SK-N-SH treated with all-trans-retinoic acid at 6 μM for 48 hours (cell line): Measurements from ENCODE around the gene UBE3C.

Experiments used
- GLIS3 ChIP-seq: fragments of 250-450 bp; sonication (Bioruptor Pico); IDR thresholded peaks from 2 replicates; pipeline ENCODE4 v1.5.0; 2020; ENCODE audit warnings: mild to moderate bottlenecking, moderate library complexity
- ISL1 ChIP-seq: fragments of 250-450 bp; sonication (Bioruptor Pico); IDR thresholded peaks from 2 replicates; pipeline ENCODE4 v2.1.2; 2022; ENCODE audit warnings: mild to moderate bottlenecking, moderate library complexity
- PPARA ChIP-seq: fragments of 250-450 bp; sonication (Bioruptor Pico); IDR thresholded peaks from 2 replicates; pipeline ENCODE4 v1.5.0; 2020; ENCODE audit warnings: mild to moderate bottlenecking, borderline replicate concordance
- TSHZ2 ChIP-seq: fragments of 250-450 bp; sonication (Bioruptor Pico); IDR thresholded peaks from 2 replicates; pipeline ENCODE4 v1.5.0; 2020; ENCODE audit warnings: mild to moderate bottlenecking, moderate library complexity
- ZFP3 ChIP-seq: fragments of 250-450 bp; sonication (Bioruptor Pico); IDR thresholded peaks from 2 replicates; pipeline ENCODE4 v1.5.0; 2020; ENCODE audit warnings: mild to moderate bottlenecking, moderate library complexity
- ZFP30 ChIP-seq: fragments of 450-650 bp; formaldehyde crosslinking; IDR thresholded peaks from 2 replicates; pipeline ENCODE4 v1.5.0; 2022; ENCODE audit warnings: mild to moderate bottlenecking, moderate library complexity
- ZNF565 ChIP-seq: fragments of 450-650 bp; formaldehyde crosslinking; conservative IDR thresholded peaks from 2 replicates; pipeline ENCODE4 v1.5.0; 2020; ENCODE audit warnings: low read depth, mild to moderate bottlenecking, moderate library complexity
- ZNF8 ChIP-seq: fragments of 450-650 bp; formaldehyde crosslinking; IDR thresholded peaks from 2 replicates; pipeline ENCODE4 v1.5.0; 2020; ENCODE audit warnings: mild to moderate bottlenecking, moderate library complexity
- TF ChIP-seq, protein P1 (sequence below): fragments of 250-450 bp; sonication (Bioruptor Pico); IDR thresholded peaks from 2 replicates; pipeline ENCODE4 v1.8.0; 2020; ENCODE audit warnings: mild to moderate bottlenecking, moderate library complexity, borderline replicate concordance
- TF ChIP-seq, protein P2 (sequence below): fragments of 250-450 bp; sonication (Bioruptor Pico); IDR thresholded peaks from 2 replicates; pipeline ENCODE4 v1.8.0; 2021; ENCODE audit warnings: low read depth, mild to moderate bottlenecking, moderate library complexity, borderline replicate concordance

DNA sequence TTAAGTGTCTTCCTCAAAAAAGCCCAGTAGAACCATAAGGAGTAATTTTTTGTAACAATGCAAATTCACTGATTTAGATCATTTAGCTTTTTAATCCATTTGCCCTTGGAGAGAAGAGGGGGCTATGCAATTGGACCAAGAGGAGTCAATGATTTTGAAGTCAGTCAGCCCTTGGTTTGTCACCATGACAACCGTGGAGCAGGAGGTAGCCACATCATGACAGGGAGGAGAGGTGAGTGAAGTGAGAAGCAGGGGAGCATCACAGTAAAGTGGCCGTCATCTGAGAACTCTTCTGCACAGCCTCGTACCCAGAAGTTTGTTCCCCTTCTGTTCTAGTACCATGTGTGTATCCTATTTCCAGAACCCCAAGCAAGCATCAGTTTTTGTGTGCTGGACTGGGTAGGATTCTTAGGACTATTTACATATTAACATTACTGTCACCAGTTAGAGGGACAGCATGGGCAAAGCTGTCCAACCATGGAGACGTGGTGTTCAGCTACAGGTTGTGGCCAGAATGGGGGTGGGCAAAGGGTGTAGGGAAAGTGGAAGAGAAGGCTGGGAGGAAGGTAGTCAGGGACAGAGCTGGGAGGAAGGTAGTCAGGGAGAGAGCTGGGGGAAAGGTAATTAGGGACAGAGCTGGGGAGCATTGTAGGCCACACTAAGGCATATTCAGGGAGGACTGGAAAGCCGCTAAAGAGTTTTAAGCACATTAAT is 13.1 kb downstream of the UBE3C start:
- no peak for TF ChIP-seq GLIS3 (CRISPR knock-in tag)
- TF ChIP-seq, protein P1, sequence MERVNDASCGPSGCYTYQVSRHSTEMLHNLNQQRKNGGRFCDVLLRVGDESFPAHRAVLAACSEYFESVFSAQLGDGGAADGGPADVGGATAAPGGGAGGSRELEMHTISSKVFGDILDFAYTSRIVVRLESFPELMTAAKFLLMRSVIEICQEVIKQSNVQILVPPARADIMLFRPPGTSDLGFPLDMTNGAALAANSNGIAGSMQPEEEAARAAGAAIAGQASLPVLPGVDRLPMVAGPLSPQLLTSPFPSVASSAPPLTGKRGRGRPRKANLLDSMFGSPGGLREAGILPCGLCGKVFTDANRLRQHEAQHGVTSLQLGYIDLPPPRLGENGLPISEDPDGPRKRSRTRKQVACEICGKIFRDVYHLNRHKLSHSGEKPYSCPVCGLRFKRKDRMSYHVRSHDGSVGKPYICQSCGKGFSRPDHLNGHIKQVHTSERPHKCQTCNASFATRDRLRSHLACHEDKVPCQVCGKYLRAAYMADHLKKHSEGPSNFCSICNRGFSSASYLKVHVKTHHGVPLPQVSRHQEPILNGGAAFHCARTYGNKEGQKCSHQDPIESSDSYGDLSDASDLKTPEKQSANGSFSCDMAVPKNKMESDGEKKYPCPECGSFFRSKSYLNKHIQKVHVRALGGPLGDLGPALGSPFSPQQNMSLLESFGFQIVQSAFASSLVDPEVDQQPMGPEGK (CRISPR knock-in tag), result no peak
- no peak for TF ChIP-seq ZNF8 (CRISPR knock-in tag)
- no peak for TF ChIP-seq ZFP3 (CRISPR knock-in tag)
- no peak for TF ChIP-seq TSHZ2
- TF ChIP-seq ZFP30 (CRISPR knock-in tag), result no peak
- TF ChIP-seq, protein P2, sequence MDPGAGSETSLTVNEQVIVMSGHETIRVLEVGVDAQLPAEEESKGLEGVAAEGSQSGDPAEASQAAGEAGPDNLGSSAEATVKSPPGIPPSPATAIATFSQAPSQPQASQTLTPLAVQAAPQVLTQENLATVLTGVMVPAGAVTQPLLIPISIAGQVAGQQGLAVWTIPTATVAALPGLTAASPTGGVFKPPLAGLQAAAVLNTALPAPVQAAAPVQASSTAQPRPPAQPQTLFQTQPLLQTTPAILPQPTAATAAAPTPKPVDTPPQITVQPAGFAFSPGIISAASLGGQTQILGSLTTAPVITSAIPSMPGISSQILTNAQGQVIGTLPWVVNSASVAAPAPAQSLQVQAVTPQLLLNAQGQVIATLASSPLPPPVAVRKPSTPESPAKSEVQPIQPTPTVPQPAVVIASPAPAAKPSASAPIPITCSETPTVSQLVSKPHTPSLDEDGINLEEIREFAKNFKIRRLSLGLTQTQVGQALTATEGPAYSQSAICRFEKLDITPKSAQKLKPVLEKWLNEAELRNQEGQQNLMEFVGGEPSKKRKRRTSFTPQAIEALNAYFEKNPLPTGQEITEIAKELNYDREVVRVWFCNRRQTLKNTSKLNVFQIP (CRISPR knock-in tag), result no peak
- TF ChIP-seq ISL1 (CRISPR knock-in tag), result no peak
- TF ChIP-seq ZNF565, result no peak
- no peak for TF ChIP-seq PPARA (CRISPR knock-in tag)
